ENCODE results near the gene ACOXL.

Gene ACOXL

GRCh38 chr2:111164078-111164477, 431.7 kb downstream of the ACOXL start:
- DNase-seq (ENCODE audit: low read depth in 2 of 2) = no peak

GRCh38 chr2:111165084-111165483, 432.7 kb downstream of the ACOXL start:
- no peak for DNase-seq (ENCODE audit: low read depth in 2 of 2)

- no peak for DNase-seq (ENCODE audit: low read depth in 2 of 2)
Observed at GRCh38 chr2:111166115-111166514, 433.7 kb downstream of the ACOXL start.

GRCh38 chr2:111167076-111167862, 434.9 kb downstream of the ACOXL start:
- DNase-seq (ENCODE audit: low read depth in 2 of 2) = no peak

- no peak for DNase-seq (ENCODE audit: low read depth in 2 of 2)
Observed at GRCh38 chr2:111167863-111168162, 435.4 kb downstream of the ACOXL start.
